Endothelial cell of hepatic sinusoid (primary cell): ENCODE results near the gene DCTN4.
"Not testable (repeated sequence)": the region's sequence is repeated elsewhere in the genome, so short reads cannot be mapped to it uniquely, and the experiment has no call there.

Experiments used
- in situ Hi-C: cut with HindIII; loops from 2 replicates; pipeline ENCODE4 v1.10.0; 2017; ENCODE audit warnings: low sequenced_read_pairs

DCTN4 gene

GRCh38 chr5:150758531-150759333, at the start of gene DCTN4:
DCTN4 (minus strand) TSS chr5:150759017; CDS start chr5:150758993, 24 bp downstream.
- in situ Hi-C loops = no loop called here

GRCh38 chr5:150804388-150804787, 45.6 kb upstream of the DCTN4 start:
- in situ Hi-C loops = no loop called here

- in situ Hi-C loops = no loop called here
These were observed 42.5 kb upstream of the DCTN4 start for GRCh38 chr5:150801117-150801927.

GRCh38 chr5:150797384-150797783, 38.6 kb upstream of the DCTN4 start:
- in situ Hi-C loops = no loop called here

GRCh38 chr5:150794927-150795326, 36.1 kb upstream of the DCTN4 start:
- in situ Hi-C loops = no loop called here

- in situ Hi-C loops = not testable (repeated sequence)
These were observed 34.6 kb upstream of the DCTN4 start for GRCh38 chr5:150793423-150793888.

- in situ Hi-C loops = no loop called here
These were observed 32.7 kb upstream of the DCTN4 start for GRCh38 chr5:150791536-150791935.

- in situ Hi-C loops = loop anchor here (5.0 kb wide), 1 partner anchor 38 kb away; no protein-coding TSS in a partner anchor
These were observed 31.3 kb upstream of the DCTN4 start for GRCh38 chr5:150789943-150790611.

GRCh38 chr5:150789450-150789849, 30.6 kb upstream of the DCTN4 start:
- in situ Hi-C loops = loop anchor here (5.0 kb wide), 1 partner anchor 37 kb away; no protein-coding TSS in a partner anchor

GRCh38 chr5:150788977-150789376, 30.2 kb upstream of the DCTN4 start:
- in situ Hi-C loops = loop anchor here (5.0 kb wide), 1 partner anchor 37 kb away; no protein-coding TSS in a partner anchor

GRCh38 chr5:150787656-150788055, 28.8 kb upstream of the DCTN4 start:
- in situ Hi-C loops = loop anchor here (5.0 kb wide), 1 partner anchor 35 kb away; no protein-coding TSS in a partner anchor

- in situ Hi-C loops = loop anchor here (5.0 kb wide), 1 partner anchor 35 kb away; no protein-coding TSS in a partner anchor
These were observed 28.1 kb upstream of the DCTN4 start for GRCh38 chr5:150786876-150787275.

GRCh38 chr5:150785950-150786349, 27.1 kb upstream of the DCTN4 start:
- in situ Hi-C loops = loop anchor here (5.0 kb wide), 1 partner anchor 34 kb away; no protein-coding TSS in a partner anchor

- in situ Hi-C loops = no loop called here
These were observed 24.7 kb upstream of the DCTN4 start for GRCh38 chr5:150783422-150783928.

- in situ Hi-C loops = no loop called here
These were observed 24.0 kb upstream of the DCTN4 start for GRCh38 chr5:150782850-150783249.

GRCh38 chr5:150781706-150782614, 23.1 kb upstream of the DCTN4 start:
- in situ Hi-C loops = no loop called here

GRCh38 chr5:150780816-150781221, 22.0 kb upstream of the DCTN4 start:
- in situ Hi-C loops = no loop called here

- in situ Hi-C loops = no loop called here
These were observed 21.4 kb upstream of the DCTN4 start for GRCh38 chr5:150780187-150780692.
